ENCODE results near the gene KIF5C. TPM values are rescaled to one million over a fixed set of nuclear protein-coding genes. Genes with fewer than 3 reads are reported as not detected.

The KIF5C gene
- total RNA-seq, 2 donors from 2014 or later, result 1.6 to 3.4 TPM

GRCh38 chr2:149042881-149043280, 167.9 kb downstream of the KIF5C start:
- H3K27me3 ChIP-seq, result no peaks in the 10 kb centered on the region
- H3K4me1 ChIP-seq, result no peaks in the 10 kb centered on the region
- no peaks in the 10 kb centered on the region for H3K9me3 ChIP-seq
- H3K36me3 ChIP-seq, result no peaks in the 10 kb centered on the region
- no peak overlapping the region for H3K27ac ChIP-seq
- no peak for DNase-seq
- no peak overlapping the region for H3K4me3 ChIP-seq
- no peak for TF ChIP-seq CTCF (IDR thresholded peaks at IDR 0.05)
- intact Hi-C loops (cut with DNase I), result no loop called here
- no peak overlapping the region for H3K9ac ChIP-seq (ENCODE audit: low read depth in 2 of 2, low read length in 2 of 2)

GRCh38 chr2:149044500-149044899, 169.5 kb downstream of the KIF5C start:
- Histone ChIP-seq H3K27me3 (no peaks in the 10 kb centered on the region), H3K27ac (no peak overlapping the region), H3K9ac (ENCODE audit: low read depth in 2 of 2, low read length in 2 of 2) (no peak overlapping the region), H3K36me3 (no peaks in the 10 kb centered on the region), H3K4me1 (no peaks in the 10 kb centered on the region), H3K4me3 (no peak overlapping the region), H3K9me3 (no peaks in the 10 kb centered on the region)
- no peak for DNase-seq
- no peak for TF ChIP-seq CTCF (IDR thresholded peaks at IDR 0.05)
- intact Hi-C loops (cut with DNase I), result no loop called here

GRCh38 chr2:149047118-149047517, 172.1 kb downstream of the KIF5C start:
- H3K27ac ChIP-seq, result no peak overlapping the region
- intact Hi-C loops (cut with DNase I), result no loop called here
- no peak overlapping the region for H3K4me3 ChIP-seq
- TF ChIP-seq CTCF (IDR thresholded peaks at IDR 0.05), result no peak
- no peaks in the 10 kb centered on the region for H3K4me1 ChIP-seq
- H3K9ac ChIP-seq (ENCODE audit: low read depth in 2 of 2, low read length in 2 of 2), result no peak overlapping the region
- no peaks in the 10 kb centered on the region for H3K27me3 ChIP-seq
- no peaks in the 10 kb centered on the region for H3K36me3 ChIP-seq
- DNase-seq, result no peak
- H3K9me3 ChIP-seq, result no peaks in the 10 kb centered on the region

- no peak for TF ChIP-seq CTCF (IDR thresholded peaks at IDR 0.05)
- DNase-seq, result no peak
- H3K27ac ChIP-seq, result no peak overlapping the region
- H3K27me3 ChIP-seq, result no peaks in the 10 kb centered on the region
- intact Hi-C loops (cut with DNase I), result no loop called here
- H3K4me1 ChIP-seq, result no peaks in the 10 kb centered on the region
- H3K9me3 ChIP-seq, result no peaks in the 10 kb centered on the region
- H3K4me3 ChIP-seq, result no peak overlapping the region
- no peak overlapping the region for H3K9ac ChIP-seq (ENCODE audit: low read depth in 2 of 2, low read length in 2 of 2)
- no peaks in the 10 kb centered on the region for H3K36me3 ChIP-seq
Observed at GRCh38 chr2:149049142-149049541, 174.1 kb downstream of the KIF5C start.

- Histone ChIP-seq H3K9ac (ENCODE audit: low read depth in 2 of 2, low read length in 2 of 2) (no peak overlapping the region), H3K9me3 (no peaks in the 10 kb centered on the region), H3K4me1 (no peaks in the 10 kb centered on the region), H3K27me3 (no peaks in the 10 kb centered on the region), H3K4me3 (no peak overlapping the region), H3K27ac (no peak overlapping the region), H3K36me3 (no peaks in the 10 kb centered on the region)
- TF ChIP-seq CTCF (IDR thresholded peaks at IDR 0.05), result no peak
- DNase-seq, result no peak
- intact Hi-C loops (cut with DNase I), result no loop called here
Observed at GRCh38 chr2:149050188-149050587, 175.2 kb downstream of the KIF5C start.

- no peaks in the 10 kb centered on the region for H3K36me3 ChIP-seq
- no peaks in the 10 kb centered on the region for H3K4me1 ChIP-seq
- intact Hi-C loops (cut with DNase I), result no loop called here
- TF ChIP-seq CTCF (IDR thresholded peaks at IDR 0.05), result no peak
- H3K4me3 ChIP-seq, result no peak overlapping the region
- no peak overlapping the region for H3K9ac ChIP-seq (ENCODE audit: low read depth in 2 of 2, low read length in 2 of 2)
- H3K9me3 ChIP-seq, result no peaks in the 10 kb centered on the region
- H3K27ac ChIP-seq, result no peak overlapping the region
- no peak for DNase-seq
- H3K27me3 ChIP-seq, result no peaks in the 10 kb centered on the region
Observed at GRCh38 chr2:149055751-149056150, 180.7 kb downstream of the KIF5C start.

Data from colonic mucosa (tissue), 4 donors.